Mesenchymal stem cell (in vitro differentiated cells and primary cell): ENCODE results near the gene MED12.

ENCODE experiments used
- DNase-seq: peaks from one replicate; pipeline ENCODE4 v3.0.0-alpha.2; 2013
- H2AFZ ChIP-seq: one replicate; pipeline ENCODE4 v1.6.1; 2013; ENCODE audit warnings: low read depth, mild to moderate bottlenecking, control low read depth, inconsistent platforms, low read length, moderate library complexity
- H2AK5ac ChIP-seq: 2 replicates; pipeline ENCODE4 v1.6.1; 2013; ENCODE audit warnings: low read length, moderate library complexity, mild to moderate bottlenecking, inconsistent platforms; ENCODE audit not compliant: severe bottlenecking
- H2BK120ac ChIP-seq: one replicate; pipeline ENCODE4 v1.6.1; 2013; ENCODE audit warnings: low read depth, mild to moderate bottlenecking, inconsistent platforms, low read length, moderate library complexity
- H2BK12ac ChIP-seq, 2 experiments: one replicate each; pipeline ENCODE4 v1.6.1; 2013; ENCODE audit warnings: inconsistent platforms in 2 of 2, low read length in 2 of 2, mild to moderate bottlenecking in 2 of 2, moderate library complexity in 2 of 2, control low read depth in 1 of 2
- H2BK15ac ChIP-seq: one replicate; pipeline ENCODE4 v1.6.1; 2013; ENCODE audit warnings: mild to moderate bottlenecking, low read depth, inconsistent platforms; ENCODE audit not compliant: poor library complexity, severe bottlenecking
- H2BK5ac ChIP-seq: 2 replicates; pipeline ENCODE4 v1.6.1; 2013; ENCODE audit warnings: low read depth, mild to moderate bottlenecking, low read length, control low read depth, inconsistent platforms; ENCODE audit not compliant: poor library complexity, severe bottlenecking
- H3K14ac ChIP-seq, 2 experiments: one replicate each; pipeline ENCODE4 v1.6.1; 2013; ENCODE audit warnings: inconsistent platforms in 2 of 2, low read length in 2 of 2, control low read depth in 1 of 2, mild to moderate bottlenecking in 1 of 2, moderate library complexity in 1 of 2
- H3K18ac ChIP-seq, 2 experiments: one replicate each; pipeline ENCODE4 v1.6.1; 2013; ENCODE audit warnings: inconsistent platforms in 2 of 2, low read length in 2 of 2, control low read depth in 1 of 2, low read depth in 1 of 2, mild to moderate bottlenecking in 1 of 2
- H3K23ac ChIP-seq, 2 experiments: one replicate each; pipeline ENCODE4 v1.6.1; 2013; ENCODE audit warnings: inconsistent platforms in 2 of 2, low read length in 2 of 2, mild to moderate bottlenecking in 2 of 2, moderate library complexity in 2 of 2, control low read depth in 1 of 2
- H3K27ac ChIP-seq: 2 replicates; pipeline ENCODE4 v1.5.1; 2013; ENCODE audit warnings: mild to moderate bottlenecking, moderate library complexity, low read length, control low read depth, inconsistent platforms; ENCODE audit not compliant: poor library complexity, severe bottlenecking
- H3K27me3 ChIP-seq, 2 experiments: 2 replicates each; pipeline versions ENCODE4 v1.6.1 to v1.7.0; 2013; ENCODE audit warnings: low read length in 2 of 2, mild to moderate bottlenecking in 2 of 2, moderate library complexity in 2 of 2, control low read depth in 1 of 2, inconsistent platforms in 1 of 2; ENCODE audit not compliant: control insufficient read depth in 1 of 2, insufficient read depth in 1 of 2
- H3K36me3 ChIP-seq, 2 experiments: 2 replicates each; pipeline versions ENCODE4 v1.6.1 to v1.7.0; 2013; ENCODE audit warnings: low read length in 2 of 2, control low read depth in 1 of 2, inconsistent platforms in 1 of 2, low read depth in 1 of 2, mild to moderate bottlenecking in 1 of 2; ENCODE audit not compliant: insufficient read depth in 2 of 2, control insufficient read depth in 1 of 2
- H3K4ac ChIP-seq, 2 experiments: one replicate each; pipeline ENCODE4 v1.6.1; 2013; ENCODE audit warnings: inconsistent platforms in 2 of 2, low read length in 2 of 2, mild to moderate bottlenecking in 2 of 2, moderate library complexity in 2 of 2, control low read depth in 1 of 2, low read depth in 1 of 2
- H3K4me1 ChIP-seq: 2 replicates; pipeline ENCODE4 v1.6.1; 2013; ENCODE audit warnings: low read depth, low read length, control low read depth; ENCODE audit not compliant: control insufficient read depth, insufficient read depth
- H3K4me2 ChIP-seq: 2 replicates; pipeline ENCODE4 v1.6.1; 2013; ENCODE audit warnings: low read length, mild to moderate bottlenecking, inconsistent platforms; ENCODE audit not compliant: poor library complexity, severe bottlenecking
- H3K4me3 ChIP-seq, 2 experiments: 2 replicates each; pipeline versions ENCODE4 v1.5.1 to v1.7.0; 2013; ENCODE audit warnings: low read length in 2 of 2, mild to moderate bottlenecking in 2 of 2, control low read depth in 1 of 2, low read depth in 1 of 2; ENCODE audit not compliant: insufficient read depth in 1 of 2
- H3K79me1 ChIP-seq: replicated peaks from 2 replicates; pipeline ENCODE4 v1.6.1; 2013; ENCODE audit warnings: mild to moderate bottlenecking, control low read depth, low read length, inconsistent platforms; ENCODE audit not compliant: poor library complexity, severe bottlenecking
- H3K9ac ChIP-seq: 2 replicates; pipeline ENCODE4 v1.7.0; 2013; ENCODE audit warnings: mild to moderate bottlenecking, low read length, moderate library complexity
- H3K9me3 ChIP-seq: 2 replicates; pipeline ENCODE4 v1.7.0; 2013; ENCODE audit warnings: mild to moderate bottlenecking, low read length; ENCODE audit not compliant: control insufficient read depth
- H4K8ac ChIP-seq: one replicate; pipeline ENCODE4 v1.6.1; 2013; ENCODE audit warnings: inconsistent platforms, mild to moderate bottlenecking, low read length, moderate library complexity
- H4K91ac ChIP-seq: one replicate; pipeline ENCODE4 v1.6.1; 2013; ENCODE audit warnings: mild to moderate bottlenecking, low read length, inconsistent platforms
- WGBS: methylation state at CpG from one replicate; pipeline ENCODE4 v1.1.7; 2013; ENCODE audit warnings: mixed read lengths; 5-methylcytosine and 5-hydroxymethylcytosine counted together

Gene MED12

GRCh38 chrX:71128915-71129765, 10.7 kb downstream of the MED12 start:
- Histone ChIP-seq H2BK15ac (no peak overlapping the region), H3K9ac (peak overlapping the region; percentile 55), H3K23ac (no peak overlapping the region), H4K91ac (no peak overlapping the region), H4K8ac (no peak overlapping the region), H2BK12ac (no peak overlapping the region), H3K18ac (no peak overlapping the region), H2AK5ac (no peak overlapping the region), H2AFZ (no peak overlapping the region), H3K4me2 (no peak overlapping the region), H3K27ac (peak overlapping the region; percentile 45), H3K79me1 (peaks cover 7% of the 10 kb centered on the region), H3K36me3 (peaks cover 80 to 89% of the 10 kb centered on the region in 2 experiments), H3K4me3 (no peak overlapping the region), H2BK5ac (no peak overlapping the region), H3K4ac (no peak overlapping the region), H3K4me1 (peaks cover 2% of the 10 kb centered on the region), H3K9me3 (peaks cover 3% of the 10 kb centered on the region), H3K27me3 (peaks cover 0 to 18% of the 10 kb centered on the region in 2 experiments), H2BK120ac (no peak overlapping the region), H3K14ac (no peak overlapping the region)
- peak; percentile 67 for DNase-seq
- WGBS: 49% methylated on average over 16 of the region's 18 CpGs

GRCh38 chrX:71131510-71131909, 13.1 kb downstream of the MED12 start:
- Histone ChIP-seq H3K79me1 (peaks cover 7% of the 10 kb centered on the region), H2BK120ac (no peak overlapping the region), H3K27ac (no peak overlapping the region), H2BK12ac (no peak overlapping the region), H3K4ac (no peak overlapping the region), H3K9me3 (peaks cover 7% of the 10 kb centered on the region), H3K18ac (no peak overlapping the region), H2BK15ac (no peak overlapping the region), H4K8ac (no peak overlapping the region), H3K23ac (no peak overlapping the region), H4K91ac (no peak overlapping the region), H3K4me2 (no peak overlapping the region), H2AFZ (no peak overlapping the region), H3K4me1 (peaks cover 2% of the 10 kb centered on the region), H2AK5ac (no peak overlapping the region), H3K4me3 (no peak overlapping the region), H3K36me3 (peaks cover 78 to 84% of the 10 kb centered on the region in 2 experiments), H3K14ac (no peak overlapping the region), H2BK5ac (no peak overlapping the region), H3K9ac (no peak overlapping the region), H3K27me3 (peaks cover 0 to 17% of the 10 kb centered on the region in 2 experiments)
- no peak for DNase-seq
- WGBS: 98% methylated on average over 4 of the region's 4 CpGs

GRCh38 chrX:71140440-71140839, 22.0 kb downstream of the MED12 start:
- no peak for DNase-seq
- H3K4me3 ChIP-seq: no peak overlapping the region
- WGBS: 72% methylated on average over 6 of the region's 6 CpGs
- no peaks in the 10 kb centered on the region for H3K79me1 ChIP-seq
- H3K23ac ChIP-seq: no peak overlapping the region
- H3K27ac ChIP-seq: no peak overlapping the region
- no peaks in the 10 kb centered on the region for H3K9me3 ChIP-seq
- no peak overlapping the region for H3K18ac ChIP-seq
- peaks cover 47 to 51% of the 10 kb centered on the region in 2 experiments for H3K36me3 ChIP-seq
- no peak overlapping the region for H2BK15ac ChIP-seq
- no peak overlapping the region for H2BK12ac ChIP-seq
- no peak overlapping the region for H3K4ac ChIP-seq
- H2AFZ ChIP-seq: no peak overlapping the region
- no peak overlapping the region for H4K91ac ChIP-seq
- H3K9ac ChIP-seq: no peak overlapping the region
- no peak overlapping the region for H2BK5ac ChIP-seq
- H3K4me2 ChIP-seq: no peak overlapping the region
- H3K14ac ChIP-seq: no peak overlapping the region
- peaks cover 0 to 19% of the 10 kb centered on the region in 2 experiments for H3K27me3 ChIP-seq
- peaks cover 9% of the 10 kb centered on the region for H3K4me1 ChIP-seq
- H2AK5ac ChIP-seq: no peak overlapping the region
- no peak overlapping the region for H2BK120ac ChIP-seq
- H4K8ac ChIP-seq: no peak overlapping the region

GRCh38 chrX:71143508-71143907, 25.1 kb downstream of the MED12 start:
- no peak overlapping the region for H3K4me2 ChIP-seq
- peaks cover 23 to 24% of the 10 kb centered on the region in 2 experiments for H3K36me3 ChIP-seq
- WGBS: 98% methylated on average over 6 of the region's 6 CpGs
- no peak overlapping the region for H2BK120ac ChIP-seq
- H3K23ac ChIP-seq: no peak overlapping the region
- no peak overlapping the region for H3K18ac ChIP-seq
- H3K4me1 ChIP-seq: peaks cover 15% of the 10 kb centered on the region
- H3K4ac ChIP-seq: no peak overlapping the region
- H2BK15ac ChIP-seq: no peak overlapping the region
- H3K27ac ChIP-seq: no peak overlapping the region
- peaks cover 0 to 20% of the 10 kb centered on the region in 2 experiments for H3K27me3 ChIP-seq
- no peaks in the 10 kb centered on the region for H3K9me3 ChIP-seq
- no peak overlapping the region for H4K8ac ChIP-seq
- no peaks in the 10 kb centered on the region for H3K79me1 ChIP-seq
- no peak overlapping the region for H2BK12ac ChIP-seq
- no peak overlapping the region for H2AK5ac ChIP-seq
- no peak overlapping the region for H4K91ac ChIP-seq
- H2AFZ ChIP-seq: no peak overlapping the region
- no peak overlapping the region for H3K14ac ChIP-seq
- no peak overlapping the region for H3K9ac ChIP-seq
- no peak overlapping the region for H3K4me3 ChIP-seq
- DNase-seq: no peak
- H2BK5ac ChIP-seq: no peak overlapping the region
